IMR-90 (cell line): ENCODE measurements around the gene PADI1.

Source experiments
- CEBPB ChIP-seq: IDR thresholded peaks from 2 replicates; pipeline ENCODE4 v1.6.1; 2012; ENCODE audit warnings: low read depth, low read length, improper control_type of control experiment
- CHD1 ChIP-seq: IDR thresholded peaks from 2 replicates; pipeline ENCODE4 v1.6.1; 2012; ENCODE audit warnings: low read depth, low read length, improper control_type of control experiment
- FOS ChIP-seq: fragments of 150-350 bp; IDR thresholded peaks from 2 replicates; pipeline ENCODE4 v1.6.1; 2016; ENCODE audit warnings: low read depth, low read length
- MAZ ChIP-seq: IDR thresholded peaks from 2 replicates; pipeline ENCODE4 v1.6.1; 2012; ENCODE audit warnings: low read depth, mild to moderate bottlenecking, low read length, improper control_type of control experiment, moderate library complexity, borderline replicate concordance
- MXI1 ChIP-seq: IDR thresholded peaks from 2 replicates; pipeline ENCODE4 v1.6.1; 2012; ENCODE audit warnings: low read depth, mild to moderate bottlenecking, low read length, moderate library complexity, borderline replicate concordance
- POLR2A ChIP-seq: IDR thresholded peaks from 2 replicates; pipeline ENCODE4 v1.6.1; 2012; ENCODE audit warnings: mild to moderate bottlenecking, low read depth, low read length
- RAD21 ChIP-seq: IDR thresholded peaks from 2 replicates; pipeline ENCODE4 v1.6.1; 2012; ENCODE audit warnings: low read length, improper control_type of control experiment
- RCOR1 ChIP-seq: IDR thresholded peaks from 2 replicates; pipeline ENCODE4 v1.6.1; 2012; ENCODE audit warnings: mild to moderate bottlenecking, low read length, improper control_type of control experiment; ENCODE audit not compliant: insufficient replicate concordance
- RFX5 ChIP-seq: IDR thresholded peaks from 2 replicates; pipeline ENCODE4 v1.8.0; 2012; ENCODE audit warnings: low read depth, mild to moderate bottlenecking, low read length, moderate library complexity
- SMC3 ChIP-seq: fragments of 150-350 bp; IDR thresholded peaks from 2 replicates; pipeline ENCODE4 v1.6.1; 2016; ENCODE audit warnings: low read depth, mild to moderate bottlenecking, antibody characterized with exemption, low read length, moderate library complexity
- TF ChIP-seq, protein P1 (sequence below): conservative IDR thresholded peaks from 2 replicates; pipeline ENCODE4 v1.5.1; 2012; ENCODE audit warnings: mild to moderate bottlenecking, low read depth, low read length, improper control_type of control experiment

DNA sequence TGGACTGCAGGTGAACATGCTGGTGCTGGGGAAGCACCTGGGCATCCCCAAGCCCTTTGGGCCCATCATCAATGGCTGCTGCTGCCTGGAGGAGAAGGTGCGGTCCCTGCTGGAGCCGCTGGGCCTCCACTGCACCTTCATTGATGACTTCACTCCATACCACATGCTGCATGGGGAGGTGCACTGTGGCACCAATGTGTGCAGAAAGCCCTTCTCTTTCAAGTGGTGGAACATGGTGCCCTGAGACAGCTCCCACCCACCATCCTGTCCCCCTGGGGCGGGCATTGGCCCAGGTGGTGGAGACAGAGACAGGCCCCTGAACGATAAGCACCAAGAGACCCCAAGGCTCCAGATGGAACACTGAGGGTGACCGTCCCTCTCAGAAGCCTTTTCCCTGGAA, 77.9 kb downstream of the PADI1 start:
- TF ChIP-seq, protein P1, sequence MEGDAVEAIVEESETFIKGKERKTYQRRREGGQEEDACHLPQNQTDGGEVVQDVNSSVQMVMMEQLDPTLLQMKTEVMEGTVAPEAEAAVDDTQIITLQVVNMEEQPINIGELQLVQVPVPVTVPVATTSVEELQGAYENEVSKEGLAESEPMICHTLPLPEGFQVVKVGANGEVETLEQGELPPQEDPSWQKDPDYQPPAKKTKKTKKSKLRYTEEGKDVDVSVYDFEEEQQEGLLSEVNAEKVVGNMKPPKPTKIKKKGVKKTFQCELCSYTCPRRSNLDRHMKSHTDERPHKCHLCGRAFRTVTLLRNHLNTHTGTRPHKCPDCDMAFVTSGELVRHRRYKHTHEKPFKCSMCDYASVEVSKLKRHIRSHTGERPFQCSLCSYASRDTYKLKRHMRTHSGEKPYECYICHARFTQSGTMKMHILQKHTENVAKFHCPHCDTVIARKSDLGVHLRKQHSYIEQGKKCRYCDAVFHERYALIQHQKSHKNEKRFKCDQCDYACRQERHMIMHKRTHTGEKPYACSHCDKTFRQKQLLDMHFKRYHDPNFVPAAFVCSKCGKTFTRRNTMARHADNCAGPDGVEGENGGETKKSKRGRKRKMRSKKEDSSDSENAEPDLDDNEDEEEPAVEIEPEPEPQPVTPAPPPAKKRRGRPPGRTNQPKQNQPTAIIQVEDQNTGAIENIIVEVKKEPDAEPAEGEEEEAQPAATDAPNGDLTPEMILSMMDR: no peak
- TF ChIP-seq RCOR1 (no peak), POLR2A (no peak), MAZ (no peak), FOS (no peak), MXI1 (no peak), RFX5 (no peak), CHD1 (no peak), RAD21 (no peak), CEBPB (no peak), SMC3 (no peak)
